Activated naive CD8-positive, alpha-beta T cell treated with anti-CD3 and anti-CD28 coated beads for 36 hours (primary cell): ENCODE data around the gene PLA2G4C. TPM values are rescaled to one million over a fixed set of nuclear protein-coding genes. Genes with fewer than 3 reads are reported as not detected.
A peak's percentile ranks its signal among the peaks of the same experiment; 100 is the strongest.

Source experiments
- DNase-seq: peaks from one replicate; pipeline ENCODE4 v3.0.0; 2021
- H3K27ac Mint-ChIP-seq: one replicate; pipeline ENCODE4 v1.8.0; 2022; ENCODE audit warnings: mild to moderate bottlenecking, moderate library complexity, mixed read lengths
- H3K27me3 Mint-ChIP-seq: one replicate; pipeline ENCODE4 v1.8.0; 2022; ENCODE audit warnings: mild to moderate bottlenecking, mixed read lengths
- H3K36me3 Mint-ChIP-seq: one replicate; pipeline ENCODE4 v1.8.0; 2021; ENCODE audit warnings: mild to moderate bottlenecking, mixed read lengths
- H3K4me1 Mint-ChIP-seq: one replicate; pipeline ENCODE4 v1.8.0; 2021; ENCODE audit warnings: mixed read lengths
- H3K4me3 Mint-ChIP-seq: one replicate; pipeline ENCODE4 v1.8.0; 2022; ENCODE audit warnings: mild to moderate bottlenecking, moderate library complexity, mixed read lengths
- H3K9me3 Mint-ChIP-seq: one replicate; pipeline ENCODE4 v1.8.0; 2022; ENCODE audit warnings: mixed read lengths
- total RNA-seq, 2 experiments: library from RNA; stranded (reverse); gene quantifications; one replicate each; pipeline ENCODE4 v1.2.3, GENCODE V29; 2021

The PLA2G4C gene
- total RNA-seq, 2 experiments from 2014 or later: 2.0 to 2.5 TPM

GRCh38 chr19:48121909-48122371 is 11.3 kb upstream of the PLA2G4C start:
- peak overlapping the region; percentile 9 for H3K27ac Mint-ChIP-seq
- peaks cover 48% of the 10 kb centered on the region for H3K36me3 Mint-ChIP-seq
- peaks cover 13% of the 10 kb centered on the region for H3K4me1 Mint-ChIP-seq
- H3K4me3 Mint-ChIP-seq: no peak overlapping the region
- DNase-seq: no peak
- no peaks in the 10 kb centered on the region for H3K27me3 Mint-ChIP-seq
- no peaks in the 10 kb centered on the region for H3K9me3 Mint-ChIP-seq

GRCh38 chr19:48121066-48121465 is 10.4 kb upstream of the PLA2G4C start:
- Mint-ChIP-seq H3K27me3 (no peaks in the 10 kb centered on the region), H3K4me1 (peaks cover 13% of the 10 kb centered on the region), H3K36me3 (peaks cover 45% of the 10 kb centered on the region), H3K9me3 (no peaks in the 10 kb centered on the region), H3K27ac (no peak overlapping the region), H3K4me3 (no peak overlapping the region)
- DNase-seq: no peak

- no peak for DNase-seq
- H3K9me3 Mint-ChIP-seq: no peaks in the 10 kb centered on the region
- H3K4me3 Mint-ChIP-seq: no peak overlapping the region
- H3K4me1 Mint-ChIP-seq: peaks cover 13% of the 10 kb centered on the region
- peaks cover 44% of the 10 kb centered on the region for H3K36me3 Mint-ChIP-seq
- no peak overlapping the region for H3K27ac Mint-ChIP-seq
- no peaks in the 10 kb centered on the region for H3K27me3 Mint-ChIP-seq
Observed at GRCh38 chr19:48120505-48120904, 9.9 kb upstream of the PLA2G4C start.

- peaks cover 41% of the 10 kb centered on the region for H3K36me3 Mint-ChIP-seq
- peak overlapping the region; percentile 70 for H3K27ac Mint-ChIP-seq
- H3K4me3 Mint-ChIP-seq: no peak overlapping the region
- no peaks in the 10 kb centered on the region for H3K27me3 Mint-ChIP-seq
- DNase-seq: no peak
- peaks cover 9% of the 10 kb centered on the region for H3K4me1 Mint-ChIP-seq
- no peaks in the 10 kb centered on the region for H3K9me3 Mint-ChIP-seq
Observed at GRCh38 chr19:48118131-48118517, 7.5 kb upstream of the PLA2G4C start.

- Mint-ChIP-seq H3K27me3 (no peaks in the 10 kb centered on the region), H3K4me3 (no peak overlapping the region), H3K9me3 (no peaks in the 10 kb centered on the region), H3K27ac (peak overlapping the region; percentile 70), H3K36me3 (peaks cover 38% of the 10 kb centered on the region), H3K4me1 (peaks cover 9% of the 10 kb centered on the region)
- DNase-seq: no peak
Observed at GRCh38 chr19:48117515-48118130, 7.0 kb upstream of the PLA2G4C start.

GRCh38 chr19:48113190-48113917 is 2.7 kb upstream of the PLA2G4C start:
- Mint-ChIP-seq H3K9me3 (no peaks in the 10 kb centered on the region), H3K36me3 (peaks cover 12% of the 10 kb centered on the region), H3K27me3 (no peaks in the 10 kb centered on the region), H3K27ac (no peak overlapping the region), H3K4me1 (peaks cover 11% of the 10 kb centered on the region), H3K4me3 (no peak overlapping the region)
- DNase-seq: no peak

- H3K27me3 Mint-ChIP-seq: no peaks in the 10 kb centered on the region
- no peak overlapping the region for H3K4me3 Mint-ChIP-seq
- H3K9me3 Mint-ChIP-seq: no peaks in the 10 kb centered on the region
- H3K27ac Mint-ChIP-seq: no peak overlapping the region
- peaks cover 5% of the 10 kb centered on the region for H3K36me3 Mint-ChIP-seq
- DNase-seq: no peak
- peaks cover 6% of the 10 kb centered on the region for H3K4me1 Mint-ChIP-seq
Observed at GRCh38 chr19:48111280-48111679, 663 bp upstream of the PLA2G4C start.

- H3K4me1 Mint-ChIP-seq: peaks cover 6% of the 10 kb centered on the region
- no peaks in the 10 kb centered on the region for H3K27me3 Mint-ChIP-seq
- H3K27ac Mint-ChIP-seq: no peak overlapping the region
- no peak overlapping the region for H3K4me3 Mint-ChIP-seq
- H3K9me3 Mint-ChIP-seq: no peaks in the 10 kb centered on the region
- peaks cover 1% of the 10 kb centered on the region for H3K36me3 Mint-ChIP-seq
- no peak for DNase-seq
Observed at GRCh38 chr19:48108997-48109782, 1.4 kb downstream of the PLA2G4C start.

GRCh38 chr19:48103922-48104321 is 6.7 kb downstream of the PLA2G4C start:
- DNase-seq: no peak
- H3K9me3 Mint-ChIP-seq: no peaks in the 10 kb centered on the region
- H3K4me1 Mint-ChIP-seq: no peaks in the 10 kb centered on the region
- H3K27ac Mint-ChIP-seq: no peak overlapping the region
- no peaks in the 10 kb centered on the region for H3K36me3 Mint-ChIP-seq
- no peaks in the 10 kb centered on the region for H3K27me3 Mint-ChIP-seq
- H3K4me3 Mint-ChIP-seq: no peak overlapping the region

GRCh38 chr19:48102870-48103751 is 7.5 kb downstream of the PLA2G4C start:
- H3K27ac Mint-ChIP-seq: no peak overlapping the region
- no peaks in the 10 kb centered on the region for H3K27me3 Mint-ChIP-seq
- H3K4me1 Mint-ChIP-seq: no peaks in the 10 kb centered on the region
- H3K9me3 Mint-ChIP-seq: no peaks in the 10 kb centered on the region
- DNase-seq: peak; percentile 13
- H3K36me3 Mint-ChIP-seq: no peaks in the 10 kb centered on the region
- no peak overlapping the region for H3K4me3 Mint-ChIP-seq

- Mint-ChIP-seq H3K9me3 (peaks cover 9% of the 10 kb centered on the region), H3K27me3 (peaks cover 9% of the 10 kb centered on the region), H3K4me1 (no peaks in the 10 kb centered on the region), H3K27ac (no peak overlapping the region), H3K36me3 (no peaks in the 10 kb centered on the region), H3K4me3 (no peak overlapping the region)
- no peak for DNase-seq
Observed at GRCh38 chr19:48095612-48096175, 14.9 kb downstream of the PLA2G4C start.

- H3K4me3 Mint-ChIP-seq: no peak overlapping the region
- DNase-seq: no peak
- peaks cover 10% of the 10 kb centered on the region for H3K27me3 Mint-ChIP-seq
- H3K36me3 Mint-ChIP-seq: no peaks in the 10 kb centered on the region
- H3K27ac Mint-ChIP-seq: no peak overlapping the region
- H3K4me1 Mint-ChIP-seq: no peaks in the 10 kb centered on the region
- peaks cover 9% of the 10 kb centered on the region for H3K9me3 Mint-ChIP-seq
Observed at GRCh38 chr19:48094855-48095203, 15.8 kb downstream of the PLA2G4C start.

GRCh38 chr19:48094129-48094854 is 16.3 kb downstream of the PLA2G4C start:
- Mint-ChIP-seq H3K36me3 (no peaks in the 10 kb centered on the region), H3K9me3 (peaks cover 9% of the 10 kb centered on the region), H3K4me1 (no peaks in the 10 kb centered on the region), H3K4me3 (no peak overlapping the region), H3K27me3 (peaks cover 15% of the 10 kb centered on the region), H3K27ac (no peak overlapping the region)
- no peak for DNase-seq
